Neural cell (in vitro differentiated cells): Measurements from ENCODE around the gene LRRFIP2. TPM values are rescaled to one million over a fixed set of nuclear protein-coding genes. Genes with fewer than 3 reads are reported as not detected.

Experiments used
- H2AFZ ChIP-seq: fragments of 200-600, 300-800 bp; sonication (generic), shearing (Covaris generic); 2 replicates; pipeline ENCODE4 v1.6.0; 2014; ENCODE audit warnings: low read depth, mild to moderate bottlenecking, antibody characterized with exemption, low read length, moderate library complexity
- H3F3A ChIP-seq: fragments of 200-600 bp; shearing (Covaris generic); 2 replicates; pipeline ENCODE4 v1.6.1; 2016; ENCODE audit warnings: mild to moderate bottlenecking, moderate library complexity, mixed read lengths, antibody characterized with exemption, low read length; ENCODE audit not compliant: insufficient read depth, poor library complexity, severe bottlenecking
- H3K27ac ChIP-seq: fragments of 200-600, 300-800 bp; sonication (generic), shearing (Covaris generic); 2 replicates; pipeline ENCODE4 v1.5.1; 2014; ENCODE audit warnings: mild to moderate bottlenecking, low read length, moderate library complexity
- H3K27me3 ChIP-seq: fragments of 300-800, 200-600 bp; sonication (generic), shearing (Covaris generic); 2 replicates; pipeline ENCODE4 v1.6.0; 2014; ENCODE audit warnings: mild to moderate bottlenecking, low read depth, low read length, moderate library complexity; ENCODE audit not compliant: insufficient read depth
- H3K36me3 ChIP-seq: fragments of 300-800, 200-600 bp; sonication (generic), shearing (Covaris generic); 2 replicates; pipeline ENCODE4 v1.5.1; 2014; ENCODE audit warnings: mild to moderate bottlenecking, antibody characterized with exemption, low read length, moderate library complexity; ENCODE audit not compliant: insufficient read depth
- H3K4me2 ChIP-seq: fragments of 300-800, 200-600 bp; sonication (generic), shearing (Covaris generic); 2 replicates; pipeline ENCODE4 v1.6.0; 2014; ENCODE audit warnings: mild to moderate bottlenecking, low read length
- H3K4me3 ChIP-seq: fragments of 300-800, 200-600 bp; sonication (generic), shearing (Covaris generic); 2 replicates; pipeline ENCODE4 v1.5.1; 2014; ENCODE audit warnings: mild to moderate bottlenecking, low read length, moderate library complexity
- H3K79me2 ChIP-seq: fragments of 200-600 bp; shearing (Covaris generic); replicated peaks from 2 replicates; pipeline ENCODE4 v1.6.0; 2014; ENCODE audit warnings: mild to moderate bottlenecking, low read length, moderate library complexity; ENCODE audit not compliant: insufficient read depth
- H3K9ac ChIP-seq: fragments of 300-800, 200-600 bp; sonication (generic), shearing (Covaris generic); 2 replicates; pipeline ENCODE4 v1.6.1; 2016; ENCODE audit warnings: mild to moderate bottlenecking, low read length, mixed read lengths
- H3K9me2 ChIP-seq: fragments of 200-600 bp; shearing (Covaris generic); 2 replicates; pipeline ENCODE4 v1.6.1; 2016; ENCODE audit warnings: mild to moderate bottlenecking, low read length, mixed read lengths; ENCODE audit not compliant: insufficient read depth
- H3K9me3 ChIP-seq: fragments of 200-600, 300-800 bp; sonication (generic), shearing (Covaris generic); 2 replicates; pipeline ENCODE4 v1.6.1; 2016; ENCODE audit warnings: mild to moderate bottlenecking, mixed run types, low read length, moderate library complexity, mixed read lengths
- H4K20me1 ChIP-seq: fragments of 200-600 bp; shearing (Covaris generic); 2 replicates; pipeline ENCODE4 v1.6.1; 2016; ENCODE audit warnings: mild to moderate bottlenecking, mixed run types; ENCODE audit not compliant: insufficient read depth
- CTCF ChIP-seq: fragments of 450-650 bp; IDR thresholded peaks from 2 replicates; pipeline ENCODE4 v1.5.1; 2014; ENCODE audit warnings: antibody characterized with exemption, mild to moderate bottlenecking, moderate library complexity; ENCODE audit not compliant: poor library complexity, severe bottlenecking
- EP300 ChIP-seq: fragments of 450-650 bp; conservative IDR thresholded peaks from 2 replicates; pipeline ENCODE4 v1.6.1; 2014; ENCODE audit warnings: antibody characterized with exemption, mild to moderate bottlenecking, moderate library complexity; ENCODE audit not compliant: poor library complexity, severe bottlenecking
- EZH2 ChIP-seq: fragments of 200-600, 300-800 bp; shearing (Covaris generic), sonication (generic); IDR thresholded peaks from 2 replicates; pipeline ENCODE4 v1.6.1; 2014; ENCODE audit warnings: antibody characterized with exemption, low read length, borderline replicate concordance, mild to moderate bottlenecking; ENCODE audit not compliant: insufficient read depth, poor library complexity, severe bottlenecking
- MXI1 ChIP-seq: fragments of 450-650 bp; conservative IDR thresholded peaks from 2 replicates; pipeline ENCODE4 v1.6.1; 2014; ENCODE audit warnings: antibody characterized with exemption, mild to moderate bottlenecking; ENCODE audit not compliant: poor library complexity, severe bottlenecking
- POLR2AphosphoS5 ChIP-seq: IDR thresholded peaks from 2 replicates; pipeline ENCODE4 v1.6.1; 2012
- RAD21 ChIP-seq: fragments of 450-650 bp; conservative IDR thresholded peaks from 2 replicates; pipeline ENCODE4 v1.6.1; 2014; ENCODE audit warnings: antibody characterized with exemption, mild to moderate bottlenecking, moderate library complexity
- REST ChIP-seq: IDR thresholded peaks from 2 replicates; pipeline ENCODE4 v1.6.1; 2012; ENCODE audit warnings: borderline replicate concordance
- SMC3 ChIP-seq: fragments of 450-650 bp; conservative IDR thresholded peaks from 2 replicates; pipeline ENCODE4 v1.6.1; 2014; ENCODE audit warnings: antibody characterized with exemption, mild to moderate bottlenecking, moderate library complexity; ENCODE audit not compliant: poor library complexity
- TAF1 ChIP-seq: IDR thresholded peaks from 2 replicates; pipeline ENCODE4 v1.6.1; 2012; ENCODE audit warnings: low read depth
- polyA plus RNA-seq: library from polyadenylated mRNA; depleted of rRNA; stranded (reverse); fragments of >200 nt; gene quantifications from 2 replicates; pipeline ENCODE4 v1.2.3, GENCODE V29; 2014

LRRFIP2 gene
- polyA plus RNA-seq, 1 donor from 2014 or later, result 143 TPM

GRCh38 chr3:37137516-37137915 lies 36.9 kb downstream of the LRRFIP2 start:
- no peaks in the 10 kb centered on the region for H3K79me2 ChIP-seq
- H3K27me3 ChIP-seq, result no peaks in the 10 kb centered on the region
- no peak overlapping the region for H3K4me2 ChIP-seq
- H3K27ac ChIP-seq, result no peak overlapping the region
- H3F3A ChIP-seq, result no peaks in the 10 kb centered on the region
- no peak overlapping the region for H3K9ac ChIP-seq
- H3K9me3 ChIP-seq, result no peaks in the 10 kb centered on the region
- TF ChIP-seq MXI1 (no peak), CTCF (no peak), SMC3 (no peak), POLR2AphosphoS5 (no peak), EZH2 (no peak), TAF1 (no peak), RAD21 (no peak), REST (no peak), EP300 (no peak)
- no peaks in the 10 kb centered on the region for H4K20me1 ChIP-seq
- no peak overlapping the region for H3K4me3 ChIP-seq
- H3K36me3 ChIP-seq, result no peaks in the 10 kb centered on the region
- no peaks in the 10 kb centered on the region for H3K9me2 ChIP-seq
- H2AFZ ChIP-seq, result no peak overlapping the region

GRCh38 chr3:37136067-37136466 lies 38.3 kb downstream of the LRRFIP2 start:
- Histone ChIP-seq H3K27me3 (no peaks in the 10 kb centered on the region), H3K4me3 (no peak overlapping the region), H2AFZ (no peak overlapping the region), H3K9me2 (no peaks in the 10 kb centered on the region), H3K9me3 (no peaks in the 10 kb centered on the region), H3K79me2 (no peaks in the 10 kb centered on the region), H3K9ac (no peak overlapping the region), H3K4me2 (no peak overlapping the region), H4K20me1 (no peaks in the 10 kb centered on the region), H3K27ac (no peak overlapping the region), H3K36me3 (no peaks in the 10 kb centered on the region), H3F3A (no peaks in the 10 kb centered on the region)
- TF ChIP-seq REST (no peak), CTCF (no peak), EP300 (no peak), SMC3 (no peak), MXI1 (no peak), EZH2 (no peak), RAD21 (no peak), TAF1 (no peak), POLR2AphosphoS5 (no peak)
